Right lobe of liver (tissue), 6 donors: ENCODE measurements around the gene CORO2B. TPM values are rescaled to one million over a fixed set of nuclear protein-coding genes. Genes with fewer than 3 reads are reported as not detected.

ENCODE experiments used
- ATAC-seq, 4 donors: fragments of 200-7000 bp; cut with Tn5 transposase; one replicate each; pipeline ENCODE4 v1.9.1; 2020; ENCODE audit warnings: mild to moderate bottlenecking in 4 of 4, moderate library complexity in 4 of 4
- DNase-seq, 3 donors: peaks; one replicate each; pipeline ENCODE4 v3.0.0-alpha.2; 2020
- H3K27ac ChIP-seq, 3 donors: fragments of 200-600 bp; one replicate each; pipeline ENCODE4 v1.8.0; 2022
- H3K27me3 ChIP-seq, 2 donors: fragments of 200-600 bp; one replicate each; pipeline ENCODE4 v1.8.0; 2022
- H3K36me3 ChIP-seq, 4 donors: fragments of 200-600 bp; sonication (generic) in 1 of 4; one replicate each; pipeline versions ENCODE4 v1.5.1 to v1.8.0; 2017 to 2022; ENCODE audit warnings: control low read depth in 1 of 4
- H3K4me1 ChIP-seq, 4 donors: fragments of 200-600 bp; sonication (generic) in 1 of 4; one replicate each; pipeline versions ENCODE4 v1.5.1 to v1.8.0; 2017 to 2022; ENCODE audit warnings: control low read depth in 1 of 4
- H3K4me3 ChIP-seq, 3 donors: fragments of 200-600 bp; one replicate each; pipeline ENCODE4 v1.8.0; 2022
- H3K9me3 ChIP-seq, 4 donors: fragments of 200-600 bp; sonication (generic) in 1 of 4; one replicate each; pipeline versions ENCODE4 v1.5.1 to v1.8.0; 2017 to 2022; ENCODE audit warnings: control low read depth in 1 of 4
- POLR2A ChIP-seq: fragments of 450-650 bp; IDR thresholded peaks from one replicate; pipeline ENCODE4 v1.6.1; 2017; ENCODE audit warnings: antibody characterized with exemption, mild to moderate bottlenecking
- WGBS: methylation state at CpG from one replicate; pipeline ENCODE4 v1.1.6; 2018; ENCODE audit warnings: low coverage, low lambda C conversion rate; ENCODE audit not compliant: insufficient coverage; ENCODE audit errors: missing lambda C conversion rate; 5-methylcytosine and 5-hydroxymethylcytosine counted together
- intact Hi-C, 2 donors: fragments of 100-400 bp; cut with DNase I; formaldehyde crosslinking; loops; one replicate each; pipeline versions ENCODE4 v1.11.2 to v1.14.1; 2022
- total RNA-seq, 6 experiments: library from RNA; depleted of rRNA in 2 of 6; stranded (reverse); fragments of >200 nt in 2 of 6; fragmentation: NEBNext Ultra II Directional in 3 of 6; extraction: Animal tissue kit (Norgen Biotek cat#: 25700) in 3 of 6; gene quantifications; one replicate each; pipeline versions ENCODE4 v1.1.0 to v1.2.4, GENCODE V29; 2016 to 2023
- TF ChIP-seq, protein P1 (sequence below), 4 donors: fragments of 200-600 bp in 3 of 4; fragments of 450-650 bp in 1 of 4; IDR thresholded peaks; one replicate each; pipeline versions ENCODE4 v1.5.1 to v1.8.0; 2016 to 2022; ENCODE audit warnings: antibody characterized with exemption in 4 of 4, mild to moderate bottlenecking in 2 of 4
- donor health status: DM: no; HTN: yes; CAD: no.
- donor health status: DM: no; HTN: no; CAD: no.
- donor health status: DM: no; HTN: no; CAD: no.
- donor health status: DM: no; HTN: yes; CAD: no.
- donor health status: DM: no; HTN: yes; CAD: no.

The CORO2B gene
- total RNA-seq, 6 experiments from 2014 or later, result 0.18 to 0.68 (median 0.41) TPM

DNA sequence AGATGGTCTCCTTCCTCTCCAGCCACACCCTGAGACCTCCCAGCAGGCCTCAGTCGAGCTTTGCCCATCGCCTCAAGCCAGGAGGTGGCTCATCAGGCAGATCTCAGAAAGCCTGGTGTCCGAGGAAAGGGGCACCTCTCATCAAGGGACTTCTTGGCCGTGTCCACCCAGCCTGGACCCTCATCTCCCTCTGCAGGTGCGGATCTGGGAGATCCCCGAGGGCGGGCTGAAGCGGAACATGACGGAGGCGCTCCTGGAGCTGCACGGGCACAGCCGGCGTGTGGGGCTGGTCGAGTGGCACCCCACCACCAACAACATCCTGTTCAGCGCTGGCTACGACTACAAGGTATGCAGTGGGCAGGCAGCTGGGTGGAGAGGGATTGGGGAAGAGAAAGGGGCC lies 131.7 kb downstream of the CORO2B start:
- DNase-seq, result no peak
- WGBS, result no CpG with 5 or more reads among the region's 16 CpGs
- H3K36me3 ChIP-seq, result no peaks in the 10 kb centered on the region

DNA sequence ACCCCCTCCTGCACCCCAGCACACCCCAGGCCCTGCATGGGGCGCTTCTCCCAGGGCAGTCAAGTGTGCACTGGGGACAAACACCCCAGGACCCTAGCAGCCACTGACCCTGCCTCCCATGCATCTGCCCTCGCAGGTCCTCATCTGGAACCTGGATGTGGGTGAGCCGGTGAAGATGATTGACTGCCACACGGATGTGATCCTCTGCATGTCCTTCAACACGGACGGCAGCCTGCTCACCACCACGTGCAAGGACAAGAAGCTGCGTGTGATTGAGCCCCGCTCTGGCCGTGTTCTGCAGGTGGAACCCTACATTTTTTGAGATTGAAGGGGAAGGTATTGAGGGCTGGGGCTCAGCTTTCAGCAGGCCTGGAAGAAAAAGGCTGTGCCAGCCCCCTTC lies 132.6 kb downstream of the CORO2B start:
- DNase-seq (no peak), ATAC-seq (no peak)
- no peak overlapping the region for H3K4me3 ChIP-seq
- no peaks in the 10 kb centered on the region for H3K27me3 ChIP-seq
- TF ChIP-seq POLR2A, result no peak
- TF ChIP-seq, protein P1, sequence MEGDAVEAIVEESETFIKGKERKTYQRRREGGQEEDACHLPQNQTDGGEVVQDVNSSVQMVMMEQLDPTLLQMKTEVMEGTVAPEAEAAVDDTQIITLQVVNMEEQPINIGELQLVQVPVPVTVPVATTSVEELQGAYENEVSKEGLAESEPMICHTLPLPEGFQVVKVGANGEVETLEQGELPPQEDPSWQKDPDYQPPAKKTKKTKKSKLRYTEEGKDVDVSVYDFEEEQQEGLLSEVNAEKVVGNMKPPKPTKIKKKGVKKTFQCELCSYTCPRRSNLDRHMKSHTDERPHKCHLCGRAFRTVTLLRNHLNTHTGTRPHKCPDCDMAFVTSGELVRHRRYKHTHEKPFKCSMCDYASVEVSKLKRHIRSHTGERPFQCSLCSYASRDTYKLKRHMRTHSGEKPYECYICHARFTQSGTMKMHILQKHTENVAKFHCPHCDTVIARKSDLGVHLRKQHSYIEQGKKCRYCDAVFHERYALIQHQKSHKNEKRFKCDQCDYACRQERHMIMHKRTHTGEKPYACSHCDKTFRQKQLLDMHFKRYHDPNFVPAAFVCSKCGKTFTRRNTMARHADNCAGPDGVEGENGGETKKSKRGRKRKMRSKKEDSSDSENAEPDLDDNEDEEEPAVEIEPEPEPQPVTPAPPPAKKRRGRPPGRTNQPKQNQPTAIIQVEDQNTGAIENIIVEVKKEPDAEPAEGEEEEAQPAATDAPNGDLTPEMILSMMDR (IDR thresholded peaks at IDR 0.05), result no peak
- no peaks in the 10 kb centered on the region for H3K9me3 ChIP-seq
- intact Hi-C loops, result loop anchor here in 1 of 2 donors (10.0 kb wide), 1 partner anchor 163 kb away; no protein-coding TSS in a partner anchor
- no peak overlapping the region for H3K27ac ChIP-seq
- no peaks in the 10 kb centered on the region for H3K4me1 ChIP-seq
- WGBS, result 58% methylated on average over 2 of the region's 10 CpGs
- no peaks in the 10 kb centered on the region for H3K36me3 ChIP-seq

More for the DNA sequence above, 131.7 kb downstream of the CORO2B start:
- Histone ChIP-seq H3K9me3 (no peaks in the 10 kb centered on the region), H3K27ac (no peak overlapping the region), H3K4me1 (no peaks in the 10 kb centered on the region), H3K4me3 (no peak overlapping the region), H3K27me3 (no peaks in the 10 kb centered on the region)
- no peak for ATAC-seq
- intact Hi-C loops, result loop anchor here in 1 of 2 donors (10.0 kb wide), 1 partner anchor 164 kb away; no protein-coding TSS in a partner anchor
- TF ChIP-seq POLR2A, result no peak
- TF ChIP-seq, protein P1 (IDR thresholded peaks at IDR 0.05), result no peak

DNA sequence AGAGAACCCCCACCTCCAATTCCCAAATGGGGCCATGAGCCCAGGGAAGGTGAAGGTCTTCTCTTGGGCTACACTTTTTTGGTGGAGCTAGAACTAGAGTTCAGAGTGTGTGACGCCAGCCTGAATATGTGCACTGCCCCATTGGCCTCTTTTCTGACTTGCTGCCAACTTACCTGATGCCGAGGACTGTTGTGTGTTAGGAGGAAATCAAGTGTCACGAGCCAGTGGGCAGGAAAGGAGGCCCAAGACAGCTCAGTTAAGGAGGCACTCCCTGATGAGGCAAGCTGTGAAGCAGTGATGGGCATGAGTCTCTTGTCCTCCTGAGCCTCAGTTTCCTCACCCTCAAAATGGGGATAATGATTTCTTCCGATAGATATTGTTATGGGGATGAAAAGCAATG lies 134.1 kb downstream of the CORO2B start:
- Histone ChIP-seq H3K27ac (no peak overlapping the region), H3K4me1 (no peaks in the 10 kb centered on the region), H3K4me3 (no peak overlapping the region), H3K9me3 (no peaks in the 10 kb centered on the region), H3K27me3 (no peaks in the 10 kb centered on the region), H3K36me3 (no peaks in the 10 kb centered on the region)
- ATAC-seq (no peak), DNase-seq (no peak)
- no peak for TF ChIP-seq POLR2A
- TF ChIP-seq, protein P1 (IDR thresholded peaks at IDR 0.05), result no peak
- intact Hi-C loops, result loop anchor here in 1 of 2 donors (10.0 kb wide), 1 partner anchor 162 kb away; no protein-coding TSS in a partner anchor
- WGBS, result 57% methylated on average over 1 of the region's 4 CpGs

DNA sequence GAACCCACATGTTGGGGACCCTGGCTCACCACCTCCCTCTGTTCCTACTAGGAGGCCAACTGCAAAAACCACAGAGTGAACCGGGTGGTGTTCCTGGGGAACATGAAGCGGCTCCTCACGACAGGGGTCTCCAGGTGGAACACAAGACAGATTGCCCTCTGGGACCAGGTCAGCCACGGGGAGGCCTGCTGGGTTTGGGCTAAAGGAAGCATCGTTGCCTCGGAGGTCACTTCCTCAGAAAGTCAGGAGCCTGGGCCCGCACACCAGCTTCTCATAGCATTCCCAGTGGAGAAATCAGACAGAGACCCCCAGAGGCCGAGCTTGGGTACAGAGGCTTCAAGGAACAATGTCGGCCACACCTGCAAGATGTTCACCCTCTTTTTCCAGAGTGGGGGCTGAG lies 135.1 kb downstream of the CORO2B start:
- no peak for ATAC-seq
- no peak overlapping the region for H3K4me3 ChIP-seq
- no CpG with 5 or more reads among the region's 9 CpGs for WGBS
- no peaks in the 10 kb centered on the region for H3K9me3 ChIP-seq
- no peaks in the 10 kb centered on the region for H3K36me3 ChIP-seq
- intact Hi-C loops, result loop anchor here in 1 of 2 donors (10.0 kb wide), 1 partner anchor 161 kb away; no protein-coding TSS in a partner anchor
- no peaks in the 10 kb centered on the region for H3K27me3 ChIP-seq
- no peaks in the 10 kb centered on the region for H3K4me1 ChIP-seq
- no peak overlapping the region for H3K27ac ChIP-seq
- no peak for DNase-seq
- TF ChIP-seq, protein P1 (IDR thresholded peaks at IDR 0.05), result no peak
- TF ChIP-seq POLR2A, result no peak
